Activated CD8-positive, alpha-beta memory T cell treated with anti-CD3 and anti-CD28 coated beads, Interleukin-2, amount 50 U/mL, for 4 hours (primary cell): ENCODE measurements around the gene NXPH1.
"Not testable (repeated sequence)": the region's sequence is repeated elsewhere in the genome, so short reads cannot be mapped to it uniquely, and the experiment has no call there.

Experiments used
- DNase-seq: peaks from one replicate; pipeline ENCODE4 v3.0.0-alpha.2; 2020

The NXPH1 gene

DNA sequence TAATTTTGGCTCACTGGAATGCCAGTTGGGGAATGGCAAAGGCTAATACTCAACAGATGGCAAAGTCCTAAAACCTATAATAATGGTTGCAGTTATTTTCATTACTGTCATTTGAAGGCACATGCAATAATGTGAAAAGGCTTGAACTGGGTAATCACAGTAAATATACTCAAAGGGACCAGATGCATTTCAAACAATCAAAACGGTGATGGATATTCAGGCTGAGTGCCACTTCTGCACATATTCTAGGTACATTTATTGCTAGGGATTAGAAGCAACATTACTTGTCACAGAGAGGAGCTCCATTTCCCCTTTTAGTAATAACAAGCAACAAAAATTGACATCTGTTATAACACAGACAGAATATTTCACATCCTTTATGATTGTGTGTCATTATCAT, 171.8 kb downstream of the NXPH1 start:
- no peak for DNase-seq

DNA sequence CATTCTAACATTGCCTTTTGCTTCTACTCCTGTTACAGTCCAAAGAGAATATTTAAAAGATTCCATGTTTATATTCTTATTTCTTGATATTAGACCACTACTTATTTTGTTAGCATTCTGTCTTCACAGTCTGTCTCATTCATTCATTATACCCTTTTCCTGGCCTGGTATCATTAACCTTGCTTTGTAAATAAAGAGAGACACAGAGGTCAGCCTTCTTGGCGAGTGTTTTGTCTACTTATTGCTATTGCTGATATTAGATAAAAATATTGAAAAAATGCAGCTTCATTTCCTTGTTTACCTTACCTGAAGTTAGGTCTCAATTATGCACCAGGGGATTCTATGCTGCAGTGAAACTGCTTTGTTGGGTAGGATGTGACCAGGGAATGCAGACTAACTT, 179.2 kb downstream of the NXPH1 start:
- DNase-seq: no peak

DNA sequence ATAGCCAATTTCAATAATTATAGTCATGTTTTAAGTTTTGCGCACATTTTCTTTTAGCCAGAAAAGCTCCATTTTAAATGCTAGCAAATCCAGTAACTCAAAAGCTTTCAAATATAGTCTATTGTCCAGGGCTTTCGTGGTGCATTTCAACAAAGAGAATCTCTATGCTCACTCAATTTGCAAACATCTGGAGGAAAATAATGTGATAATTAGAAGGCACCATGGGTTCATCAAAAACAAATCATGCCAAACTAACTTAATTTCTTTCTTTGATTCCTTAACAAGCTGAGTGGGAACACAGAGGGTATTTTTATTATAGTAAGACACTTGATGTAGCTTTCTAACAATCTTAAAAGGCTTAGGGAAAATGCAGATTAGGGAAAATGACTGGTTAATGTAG, 179.8 kb downstream of the NXPH1 start:
- no peak for DNase-seq

DNA sequence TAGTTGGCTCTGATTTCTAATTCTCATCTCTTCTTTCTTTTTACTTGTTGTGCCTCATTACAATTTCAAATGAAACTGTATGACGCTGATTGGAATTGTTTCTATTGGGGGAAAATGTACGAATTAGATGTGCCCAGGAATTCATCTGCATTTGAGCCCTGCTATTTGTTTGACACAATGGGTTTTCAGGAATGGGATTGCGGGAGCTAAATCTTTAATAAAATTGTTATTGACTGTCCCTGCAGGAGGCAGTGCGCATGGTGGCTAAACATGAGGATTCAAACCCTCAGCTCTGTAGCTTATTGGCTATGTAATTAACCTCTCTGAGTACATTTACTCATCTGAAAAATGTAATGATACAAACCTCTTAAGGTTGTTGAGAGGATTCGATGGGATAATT, 181.6 kb downstream of the NXPH1 start:
- no peak for DNase-seq

DNA sequence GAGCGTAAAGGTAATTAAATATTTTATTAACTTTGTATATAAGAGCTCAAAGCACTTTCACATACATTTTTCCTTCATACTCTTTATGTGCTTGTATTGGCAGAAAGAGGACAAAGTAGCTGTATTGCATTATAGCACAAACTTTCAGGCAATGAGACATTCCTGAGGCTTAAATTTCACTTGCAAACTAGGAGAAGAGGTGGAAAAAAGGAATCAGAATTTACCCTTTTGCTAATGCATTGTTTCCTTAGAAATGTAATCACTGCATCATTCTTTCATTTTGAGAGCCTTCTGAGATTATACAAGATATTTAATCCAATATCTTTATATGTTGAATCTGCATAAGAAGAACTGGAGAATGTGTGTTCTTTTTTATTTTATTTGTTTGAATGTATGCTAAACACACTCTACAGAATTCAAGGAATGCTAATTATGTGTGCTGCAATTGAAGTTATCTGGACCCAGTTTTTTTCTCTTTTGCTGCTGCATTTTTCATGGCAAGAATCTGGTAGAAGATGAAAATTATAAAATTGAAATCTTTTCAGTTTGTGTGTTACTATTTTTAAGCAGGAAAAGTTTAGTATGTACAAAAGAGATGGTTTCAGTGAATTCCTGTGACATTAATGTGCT, 185.1 kb downstream of the NXPH1 start:
- no peak for DNase-seq

DNA sequence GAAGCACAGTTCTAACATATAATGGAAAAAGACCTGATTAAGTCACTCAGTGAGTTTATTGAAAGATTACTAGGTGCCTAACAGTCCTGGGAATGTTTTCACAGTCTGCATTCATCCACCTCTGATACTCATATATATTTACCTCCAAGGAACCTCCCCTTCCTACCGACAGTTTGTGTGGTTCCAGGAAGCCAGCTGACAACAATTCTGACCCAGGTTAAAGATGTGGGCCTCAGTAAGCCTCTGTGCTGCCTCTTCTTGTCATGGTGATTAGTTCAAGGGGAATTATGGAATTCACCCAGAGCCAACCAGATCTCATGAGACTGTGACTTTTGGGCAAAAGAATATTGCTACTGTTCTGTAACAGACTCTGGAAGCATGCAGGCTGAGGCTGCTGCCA, 186.8 kb downstream of the NXPH1 start:
- DNase-seq: no peak

DNA sequence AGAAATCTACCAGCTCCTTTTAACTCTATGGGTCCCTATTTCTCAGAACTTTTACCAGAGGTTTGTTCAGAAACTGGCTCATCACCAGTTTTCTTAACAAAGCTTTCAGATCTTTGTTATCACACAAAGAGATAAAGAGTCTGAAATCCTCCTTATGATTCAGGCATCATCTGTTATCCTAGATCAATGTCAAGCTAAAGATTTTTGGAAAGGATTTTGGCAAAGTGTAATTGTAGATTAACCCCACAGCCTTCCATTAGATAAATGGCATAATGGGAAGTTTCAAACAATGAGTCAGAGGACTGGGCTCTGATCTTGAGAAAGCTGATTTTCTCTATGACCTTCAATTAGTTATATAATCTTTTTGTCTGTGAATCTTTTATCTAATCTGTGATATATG, 192.2 kb downstream of the NXPH1 start:
- DNase-seq: no peak

DNA sequence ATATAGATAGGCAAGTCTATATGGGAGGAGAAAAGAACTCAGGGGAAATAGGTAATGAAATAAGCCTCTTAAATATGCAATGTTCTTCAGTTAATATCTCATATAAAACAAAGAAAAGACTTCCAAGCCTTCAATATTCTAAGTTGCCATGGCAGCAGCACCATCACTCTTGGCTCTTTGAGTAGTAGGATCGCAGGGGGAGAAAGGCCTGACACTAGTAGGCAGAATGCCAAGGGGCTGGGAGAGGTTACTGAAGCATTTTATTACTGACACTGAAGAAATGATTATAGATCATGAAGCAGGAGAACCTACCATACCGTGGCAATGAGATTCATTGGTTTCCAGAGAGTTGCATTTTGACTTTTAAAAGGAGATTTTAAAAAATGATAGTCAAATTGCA, 193.9 kb downstream of the NXPH1 start:
- no peak for DNase-seq

DNA sequence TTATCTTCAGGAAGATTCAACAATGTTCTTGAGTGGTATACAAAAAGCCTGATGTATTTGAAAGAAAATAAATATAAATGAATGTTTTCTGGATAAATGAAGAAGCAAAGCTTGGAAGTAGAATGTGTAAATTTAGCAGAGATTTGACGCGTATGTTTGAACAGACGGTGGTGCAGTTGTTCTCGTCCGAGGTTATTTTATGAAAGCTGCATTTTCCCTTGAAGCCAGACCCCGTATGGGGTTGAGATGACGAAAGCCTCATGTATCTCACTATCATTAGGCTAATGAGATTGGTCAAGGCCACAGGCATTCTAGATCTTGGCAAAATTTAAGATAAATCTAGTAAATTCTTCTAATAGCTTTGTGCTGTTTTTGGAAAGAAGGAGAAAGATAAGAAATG, 195.2 kb downstream of the NXPH1 start:
- DNase-seq: no peak

DNA sequence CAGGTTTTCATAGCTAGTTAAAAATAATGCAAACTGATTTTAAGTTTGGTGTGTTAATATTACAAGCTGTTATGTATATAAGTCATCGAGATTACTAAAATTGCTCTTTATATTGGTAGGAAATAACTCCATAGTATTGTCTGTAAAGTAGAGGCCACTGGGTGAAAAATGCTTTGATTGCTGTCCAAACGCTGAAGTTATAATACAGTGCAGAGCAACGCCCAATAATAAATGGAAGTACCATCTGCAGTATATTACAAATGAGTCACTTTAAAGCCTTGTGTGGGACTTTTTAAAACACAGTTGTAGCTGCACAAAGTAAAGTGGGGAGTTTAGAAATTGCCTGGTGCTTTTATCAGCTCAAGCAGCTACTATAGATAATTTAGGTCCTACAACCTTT, 196.1 kb downstream of the NXPH1 start:
- no peak for DNase-seq

DNA sequence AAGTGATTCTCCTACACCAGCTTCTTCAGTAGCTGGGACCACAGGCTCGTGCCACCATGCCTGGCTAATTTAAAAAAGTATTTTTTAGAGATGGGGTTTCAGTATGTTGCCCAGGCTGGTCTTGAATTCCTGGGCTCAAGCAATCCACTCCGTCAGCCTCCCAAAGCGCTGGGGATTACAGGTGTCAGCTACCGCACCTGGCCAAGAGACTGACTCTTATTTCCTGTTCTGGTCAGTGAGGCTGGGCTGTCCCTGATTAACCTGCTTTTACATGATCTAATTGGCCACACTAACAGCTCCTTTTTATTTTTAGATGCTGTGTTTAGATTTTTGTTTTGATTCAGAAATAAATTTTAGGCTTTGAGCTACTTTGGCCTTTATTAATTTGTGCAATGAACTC, 203.9 kb downstream of the NXPH1 start:
- DNase-seq: no peak

DNA sequence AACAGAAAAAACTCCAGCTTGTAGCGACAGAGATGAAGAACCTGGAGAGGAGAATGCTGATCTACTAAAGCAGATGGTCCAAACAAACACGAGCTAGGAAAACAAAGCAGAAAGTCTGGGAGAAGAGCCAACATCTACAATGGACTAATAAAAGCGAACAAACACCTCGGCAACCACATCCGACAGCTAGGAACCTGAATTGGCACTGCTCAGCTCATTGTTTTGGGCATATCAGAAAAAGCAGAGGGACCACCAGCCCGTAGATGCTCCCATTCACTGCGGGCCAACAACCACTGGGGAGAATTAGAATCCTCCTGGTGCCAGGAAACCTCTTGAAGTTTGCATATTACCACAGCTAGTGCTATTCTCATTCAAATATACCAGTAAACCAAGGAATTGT, 204.7 kb downstream of the NXPH1 start:
- DNase-seq: no peak

DNA sequence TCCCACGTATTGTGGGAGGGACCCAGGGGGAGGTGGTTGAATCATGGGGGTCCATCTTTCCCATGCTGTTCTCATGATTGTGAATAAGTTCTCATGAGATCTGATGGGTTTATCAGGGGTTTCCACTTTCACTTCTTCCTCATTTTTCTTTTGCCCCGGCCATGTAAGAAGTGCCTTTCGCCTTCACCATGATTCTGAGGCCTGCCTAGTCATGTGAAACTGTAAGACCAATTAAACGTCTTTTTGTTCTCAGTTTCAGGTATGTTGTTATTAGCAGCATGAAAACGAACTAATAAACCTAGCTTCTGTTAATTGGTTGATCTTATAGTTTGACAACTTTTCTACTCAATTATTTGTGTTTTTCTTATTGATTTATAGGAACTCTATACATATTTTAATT, 206.3 kb downstream of the NXPH1 start:
- DNase-seq: no peak

DNA sequence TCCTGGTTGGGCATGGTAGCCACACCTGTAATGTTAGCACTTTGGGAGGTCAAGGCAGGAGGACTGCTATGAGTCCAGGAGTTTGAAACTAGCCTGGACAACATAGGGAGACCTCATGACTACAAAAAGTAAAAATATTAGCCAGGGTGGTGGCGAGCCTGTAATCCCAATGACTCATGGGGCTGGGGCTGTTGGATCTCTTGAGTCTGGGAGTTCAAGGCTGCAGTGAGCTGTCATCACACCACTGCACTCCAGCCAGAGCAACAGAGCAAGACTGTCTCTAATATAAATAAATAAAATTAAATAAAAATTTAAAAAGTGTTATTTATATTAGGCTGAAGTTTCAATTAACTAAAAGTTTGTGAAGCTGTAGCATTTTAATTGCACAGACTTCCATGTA, 207.3 kb downstream of the NXPH1 start:
- DNase-seq: no peak

DNA sequence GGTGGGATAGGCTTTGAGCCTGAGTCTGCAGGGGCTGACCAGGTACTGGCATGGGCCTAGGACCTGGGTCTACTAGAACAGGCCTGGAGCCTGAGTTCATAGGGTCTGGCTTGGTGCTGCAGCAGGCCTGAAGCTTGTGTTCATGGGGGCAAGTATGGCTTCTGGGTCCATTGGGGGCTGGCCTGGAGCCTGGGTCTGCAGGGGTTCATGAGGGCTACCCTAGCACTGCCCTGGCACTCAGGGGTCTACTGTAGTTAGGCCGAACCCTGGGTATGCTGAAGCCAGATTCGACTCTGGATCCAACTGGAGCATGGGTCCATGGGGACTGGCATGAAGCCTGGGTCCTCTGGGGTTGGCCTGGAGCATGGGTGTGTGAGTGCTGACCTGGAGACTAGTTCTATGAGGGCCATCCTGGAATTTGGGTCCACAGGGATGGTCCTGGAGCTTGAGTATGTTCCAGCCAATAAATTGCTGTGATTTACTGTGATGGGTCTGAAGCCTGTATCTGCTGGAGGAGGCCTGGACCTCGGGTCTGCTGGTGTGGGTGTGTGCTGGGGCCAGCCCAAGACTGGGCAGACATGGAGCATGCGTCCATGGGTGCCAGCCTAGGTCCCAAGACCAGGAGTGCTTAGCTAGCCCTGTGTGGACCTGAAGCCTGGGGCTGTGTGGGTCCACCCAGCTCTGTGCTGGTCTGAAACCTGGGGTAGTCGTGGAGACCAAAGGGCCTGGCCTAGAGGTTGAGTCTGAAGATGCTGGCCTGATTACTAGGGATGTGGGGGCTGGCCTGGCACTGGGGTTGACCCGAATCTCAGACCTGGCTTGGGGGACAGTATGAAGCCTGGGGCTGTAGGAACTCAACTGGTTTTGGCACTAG, 235.5 kb downstream of the NXPH1 start:
- no peak for DNase-seq

DNA sequence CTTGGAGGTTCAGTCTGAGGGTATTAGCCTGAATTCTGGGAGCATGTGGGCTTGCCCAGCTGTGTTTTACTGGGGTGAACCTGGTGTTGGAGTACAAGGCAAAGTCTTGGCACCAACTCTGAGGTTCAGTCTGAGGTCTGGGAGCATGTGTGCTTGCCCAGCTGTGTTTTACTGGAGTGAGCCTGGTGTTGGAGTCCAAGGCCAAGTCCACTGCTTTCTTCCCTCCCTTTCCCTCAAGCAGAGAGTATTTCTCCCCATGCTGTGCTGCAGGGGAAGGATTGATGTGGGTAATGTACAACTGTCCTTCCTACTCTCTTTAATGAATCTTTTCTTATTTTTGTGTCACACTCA, 236.1 kb downstream of the NXPH1 start:
- DNase-seq: no peak

DNA sequence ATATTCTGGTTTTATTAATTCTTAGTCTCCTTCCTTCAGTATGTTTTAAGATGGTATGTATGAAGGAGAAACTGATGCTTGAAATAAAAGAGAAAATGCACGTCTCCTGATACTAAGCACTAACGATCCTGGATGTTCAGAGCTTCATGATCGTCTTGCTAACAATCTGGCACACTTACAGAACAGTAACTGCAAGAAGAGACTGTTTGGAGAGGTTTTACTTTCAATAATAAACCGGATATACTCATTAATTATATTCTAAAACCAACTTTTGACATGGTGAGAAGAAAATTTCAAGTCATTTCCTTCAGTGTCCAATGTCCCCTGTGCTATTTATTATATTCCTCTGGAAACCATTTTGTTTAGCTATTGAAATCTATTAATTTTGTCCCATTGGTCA, 251.0 kb downstream of the NXPH1 start:
- DNase-seq: no peak

DNA sequence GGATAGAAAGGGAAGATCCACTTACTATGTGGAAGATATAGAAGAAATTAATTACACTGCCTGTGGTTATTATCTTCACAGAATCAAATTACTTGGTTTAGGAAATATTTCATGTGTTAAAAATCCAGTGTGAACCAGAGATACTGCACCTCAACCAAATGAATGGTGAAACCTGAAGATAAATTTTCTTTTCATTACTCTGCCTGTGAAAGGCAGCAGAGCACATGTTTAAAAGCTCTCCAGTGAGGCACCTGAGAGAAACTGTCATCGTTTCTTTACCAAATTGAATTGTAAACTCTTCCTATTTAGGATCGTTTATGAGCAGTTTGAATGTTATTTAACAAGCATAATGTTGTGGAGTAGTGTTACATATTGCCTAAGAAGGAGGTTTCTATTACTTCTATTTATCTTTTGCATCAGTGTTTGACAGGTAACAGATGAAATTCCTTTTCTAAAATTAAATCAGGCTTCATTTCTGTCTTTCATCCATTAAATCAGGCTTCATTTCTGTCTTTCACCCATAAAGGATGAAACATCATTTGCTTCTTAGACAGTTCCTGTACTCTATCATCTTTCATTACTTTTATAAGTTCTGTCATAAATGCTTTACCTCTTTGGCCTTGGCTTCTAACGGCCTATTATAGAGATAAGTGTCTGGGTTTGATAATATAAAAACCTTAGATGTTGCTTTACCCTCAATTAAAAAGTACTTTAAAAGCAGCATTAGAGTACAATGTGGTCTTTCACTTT, 266.6 kb downstream of the NXPH1 start:
- no peak for DNase-seq

DNA sequence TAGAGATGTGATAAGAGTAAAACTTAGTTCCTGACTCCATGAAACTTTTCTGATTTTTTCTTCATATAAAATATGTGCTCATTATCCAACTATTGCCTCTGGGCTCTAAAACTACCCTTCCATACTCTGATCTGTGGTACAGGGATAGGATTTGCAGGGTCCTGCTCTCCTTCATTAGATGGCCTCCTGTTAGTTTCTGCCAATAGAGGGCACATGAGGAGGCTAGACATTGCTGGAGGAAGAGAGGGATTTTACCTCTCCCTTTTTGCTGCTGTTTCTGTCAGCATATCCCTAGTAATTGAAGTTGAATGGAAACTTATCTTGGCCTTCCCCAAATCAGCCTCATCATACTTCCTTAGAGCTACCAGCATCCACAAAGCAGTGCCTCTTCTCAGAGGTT, 269.4 kb downstream of the NXPH1 start:
- no peak for DNase-seq

DNA sequence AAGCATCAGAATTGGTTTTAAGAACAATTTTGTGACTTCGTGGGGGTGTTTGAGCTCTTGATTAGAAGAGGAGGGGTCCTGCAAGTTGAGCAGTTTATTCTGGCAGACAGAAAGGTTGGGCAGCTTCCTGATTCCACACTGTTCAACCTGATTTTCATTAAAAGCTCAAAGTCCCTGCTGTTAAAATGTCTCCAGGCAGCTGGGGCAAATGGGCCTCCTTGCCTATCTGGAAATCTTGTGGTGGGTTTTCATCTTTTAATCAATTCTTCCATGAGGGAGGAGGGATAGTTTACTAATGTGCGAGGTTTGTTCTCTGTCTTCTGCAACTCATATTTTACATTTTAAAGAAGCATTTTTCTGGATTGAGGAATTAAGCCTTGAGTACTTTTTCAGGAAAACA, 276.7 kb downstream of the NXPH1 start:
- DNase-seq: no peak

DNA sequence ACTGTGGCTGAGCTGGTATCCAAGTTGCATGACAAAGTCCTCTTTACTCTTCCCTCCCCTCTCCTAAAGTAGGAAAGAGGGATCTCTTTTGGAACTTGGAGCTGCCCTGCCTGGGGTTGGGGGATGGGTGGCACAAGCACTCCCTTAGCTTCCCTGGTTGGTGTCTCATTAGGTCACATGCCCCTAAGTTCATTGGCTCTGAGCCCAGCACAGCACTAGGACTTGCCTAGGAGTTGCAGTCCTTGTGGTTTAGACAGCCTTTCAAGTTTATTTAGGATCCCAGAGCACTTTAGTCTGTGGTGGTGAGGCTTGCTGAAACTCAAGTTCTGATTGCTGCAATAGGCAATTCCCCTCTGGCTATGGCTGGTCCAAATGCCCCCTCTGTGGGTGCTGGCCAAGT, 281.4 kb downstream of the NXPH1 start:
- no peak for DNase-seq

DNA sequence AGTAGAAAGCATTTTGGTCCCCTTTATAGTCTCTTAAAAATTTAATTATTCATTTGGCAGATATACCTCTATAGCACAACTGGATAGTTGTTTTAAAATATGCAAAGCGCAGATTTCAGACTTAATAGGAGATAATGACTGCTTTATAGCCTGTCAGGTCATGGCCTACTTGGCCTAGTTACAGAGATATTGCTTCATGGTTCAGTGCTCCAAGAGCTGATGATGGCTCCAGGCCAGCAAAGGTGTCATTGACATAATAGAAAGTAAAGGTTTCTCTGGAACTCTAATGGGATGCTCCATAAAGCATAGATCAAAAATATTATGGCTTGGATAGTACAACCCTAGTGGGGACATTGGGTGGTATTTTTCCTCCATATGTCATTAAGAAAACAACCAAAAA, 285.7 kb downstream of the NXPH1 start:
- DNase-seq: no peak

DNA sequence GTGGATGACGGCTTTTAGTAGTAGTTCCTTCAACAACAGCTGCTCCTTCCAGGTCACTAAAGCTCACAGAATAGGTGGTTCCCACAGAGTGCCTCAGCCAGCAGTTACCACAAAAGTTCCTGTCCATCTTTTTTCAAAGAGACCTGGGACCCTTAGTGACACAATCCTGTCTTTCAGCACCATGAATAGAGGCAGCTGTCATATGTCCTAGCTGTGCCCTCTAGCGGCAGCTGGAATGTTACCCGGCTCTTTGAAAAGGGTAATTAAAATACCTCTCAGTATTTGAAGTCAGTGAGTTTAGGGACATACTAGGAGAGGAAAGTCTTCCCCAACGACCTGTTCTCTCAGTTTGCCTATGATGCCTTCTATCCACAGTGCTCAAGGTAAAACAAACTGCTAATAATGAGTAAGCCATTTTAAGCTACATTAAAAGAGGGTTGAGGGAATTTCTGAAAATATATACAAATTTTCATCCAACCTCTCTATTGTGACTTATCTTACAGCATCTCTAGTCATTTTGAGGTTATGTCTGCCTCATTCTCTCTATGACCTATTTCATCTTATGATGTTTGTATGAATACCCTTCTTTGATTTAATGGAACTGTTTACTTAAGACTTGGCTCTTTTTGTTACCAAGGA, 290.8 kb downstream of the NXPH1 start:
- DNase-seq: no peak

DNA sequence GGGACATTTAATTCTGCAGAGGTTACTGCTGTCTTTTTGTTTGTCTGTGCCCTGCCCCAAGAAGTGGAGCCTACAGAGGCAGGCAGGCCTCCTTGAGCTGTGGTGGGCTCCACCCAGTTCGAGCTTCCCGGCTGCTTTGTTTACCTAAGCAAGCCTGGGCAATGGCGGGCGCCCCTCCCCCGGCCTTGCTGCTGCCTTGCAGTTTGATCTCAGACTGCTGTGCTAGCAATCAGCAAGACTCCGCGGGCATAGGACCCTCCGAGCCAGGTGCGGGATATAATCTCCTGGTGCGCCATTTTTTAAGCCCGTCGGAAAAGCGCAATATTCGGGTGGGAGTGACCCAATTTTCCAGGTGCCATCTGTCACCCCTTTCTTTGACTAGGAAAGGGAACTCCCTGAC, 298.3 kb downstream of the NXPH1 start:
- not testable (repeated sequence) for DNase-seq
